WTC11 (cell line): ENCODE results near the gene RBM34.

Experiments
- ATF2 ChIP-seq: sonication (generic); formaldehyde crosslinking; IDR thresholded peaks from 2 replicates; pipeline ENCODE4 v1.8.1; 2022; ENCODE audit warnings: low read depth, missing genetic modification reagents, borderline replicate concordance
- CTCF ChIP-seq: fragments of 200-600 bp; IDR thresholded peaks from 2 replicates; pipeline ENCODE4 v1.8.0; 2022; ENCODE audit warnings: antibody characterized with exemption
- OVOL2 ChIP-seq: fragments of 250-450 bp; sonication (Bioruptor Pico); IDR thresholded peaks from 2 replicates; pipeline ENCODE4 v1.9.0; 2021; ENCODE audit warnings: mild to moderate bottlenecking, borderline replicate concordance
- TEAD4 ChIP-seq: sonication (generic); formaldehyde crosslinking; IDR thresholded peaks from 2 replicates; pipeline ENCODE4 v1.8.0; 2022; ENCODE audit warnings: mild to moderate bottlenecking, missing genetic modification reagents
- ZNF317 ChIP-seq: sonication (generic); formaldehyde crosslinking; IDR thresholded peaks from 2 replicates; pipeline ENCODE4 v1.8.1; 2023; ENCODE audit warnings: low read depth, mild to moderate bottlenecking, moderate library complexity, missing genetic modification reagents, borderline replicate concordance

DNA sequence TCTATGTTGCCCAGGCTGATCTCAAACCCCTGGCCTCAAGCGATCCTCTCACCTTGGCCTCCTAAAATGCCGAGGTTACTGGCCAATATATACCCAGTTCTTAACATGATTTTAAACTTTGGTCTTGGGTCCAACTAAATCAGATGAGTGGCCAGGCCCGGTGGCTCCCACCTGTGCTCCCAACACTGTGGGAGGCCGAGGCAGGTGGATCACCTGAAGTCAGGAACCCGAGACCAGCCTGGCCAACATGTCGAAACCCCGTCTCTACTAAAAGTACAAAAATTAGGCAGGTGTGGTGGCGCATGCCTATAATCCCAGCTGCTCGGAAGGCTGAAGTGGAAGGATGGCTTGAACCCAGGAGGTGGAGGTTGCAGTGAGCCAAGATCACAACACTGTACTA, 62.1 kb downstream of the RBM34 start:
- TF ChIP-seq OVOL2 (CRISPR knock-in tag) = no peak
- no peak for TF ChIP-seq CTCF
- no peak for TF ChIP-seq TEAD4 (CRISPR knock-in tag)
- no peak for TF ChIP-seq ZNF317 (CRISPR knock-in tag)
- no peak for TF ChIP-seq ATF2 (CRISPR knock-in tag)
